Brain microvascular endothelial cell (primary cell): Measurements from ENCODE around the gene EHD2.

ENCODE experiments used
- DNase-seq: peaks from one replicate; pipeline ENCODE4 v3.0.0-alpha.2; 2020
- H3K27ac ChIP-seq: fragments of 250-450 bp; sonication (Bioruptor Pico); 2 replicates; pipeline ENCODE4 v1.5.1; 2020; ENCODE audit warnings: mild to moderate bottlenecking, moderate library complexity
- H3K27me3 ChIP-seq: fragments of 250-450 bp; sonication (Bioruptor Pico); replicated peaks from 2 replicates; pipeline ENCODE4 v1.5.1; 2020; ENCODE audit warnings: mild to moderate bottlenecking
- H3K36me3 ChIP-seq: fragments of 250-450 bp; sonication (Bioruptor Pico); replicated peaks from 2 replicates; pipeline ENCODE4 v1.5.1; 2020; ENCODE audit warnings: mild to moderate bottlenecking
- H3K4me3 ChIP-seq: 2 replicates; pipeline ENCODE4 v1.5.1; 2011; ENCODE audit warnings: low read depth, mild to moderate bottlenecking, control low read depth, low read length, moderate library complexity
- CTCF ChIP-seq: IDR thresholded peaks from 2 replicates; pipeline ENCODE4 v1.5.1; 2011; ENCODE audit warnings: low read depth, mild to moderate bottlenecking, moderate library complexity, low read length, control low read depth, inconsistent platforms; ENCODE audit errors: missing control alignments
- in situ Hi-C: cut with HindIII; loops from 2 replicates; pipeline ENCODE4 v1.10.0; 2017; ENCODE audit warnings: low sequenced_read_pairs, low pct_ligation_motif_present

The EHD2 gene

GRCh38 chr19:47679922-47680857 is 33.0 kb upstream of the EHD2 start:
- no peak overlapping the region for H3K4me3 ChIP-seq
- peaks cover 40% of the 10 kb centered on the region for H3K36me3 ChIP-seq
- no peak for TF ChIP-seq CTCF
- no peaks in the 10 kb centered on the region for H3K27me3 ChIP-seq
- in situ Hi-C loops, result no loop called here
- DNase-seq, result no peak
- no peak overlapping the region for H3K27ac ChIP-seq

- no peak overlapping the region for H3K4me3 ChIP-seq
- DNase-seq, result no peak
- in situ Hi-C loops, result no loop called here
Observed at GRCh38 chr19:47680858-47681332, 32.3 kb upstream of the EHD2 start.

GRCh38 chr19:47681388-47681787 is 31.8 kb upstream of the EHD2 start:
- in situ Hi-C loops, result no loop called here
- DNase-seq, result no peak
- H3K4me3 ChIP-seq, result no peak overlapping the region
- no peak for TF ChIP-seq CTCF
- H3K36me3 ChIP-seq, result peaks cover 44% of the 10 kb centered on the region
- no peaks in the 10 kb centered on the region for H3K27me3 ChIP-seq
- no peak overlapping the region for H3K27ac ChIP-seq

More at GRCh38 chr19:47680858-47681332, 32.3 kb upstream of the EHD2 start:
- no peak for TF ChIP-seq CTCF
- H3K27me3 ChIP-seq, result no peaks in the 10 kb centered on the region
- no peak overlapping the region for H3K27ac ChIP-seq
- peaks cover 44% of the 10 kb centered on the region for H3K36me3 ChIP-seq

GRCh38 chr19:47681936-47682335 is 31.3 kb upstream of the EHD2 start:
- DNase-seq, result no peak
- Histone ChIP-seq H3K4me3 (no peak overlapping the region), H3K27me3 (no peaks in the 10 kb centered on the region), H3K27ac (no peak overlapping the region), H3K36me3 (peaks cover 40% of the 10 kb centered on the region)
- no peak for TF ChIP-seq CTCF
- in situ Hi-C loops, result no loop called here

GRCh38 chr19:47682939-47683338 is 30.3 kb upstream of the EHD2 start:
- in situ Hi-C loops, result no loop called here
- no peak for DNase-seq
- no peaks in the 10 kb centered on the region for H3K27me3 ChIP-seq
- peaks cover 32% of the 10 kb centered on the region for H3K36me3 ChIP-seq
- no peak for TF ChIP-seq CTCF
- no peak overlapping the region for H3K27ac ChIP-seq
- H3K4me3 ChIP-seq, result no peak overlapping the region
